HCT116 (cell line): ENCODE results near the gene MYO1B. TPM values are rescaled to one million over a fixed set of nuclear protein-coding genes. Genes with fewer than 3 reads are reported as not detected.

Experiments used
- ATAC-seq: fragments of 200-7000 bp; cut with Tn5 transposase; 2 replicates; pipeline ENCODE4 v1.9.1; 2020; ENCODE audit warnings: mild to moderate bottlenecking, moderate library complexity
- BruUV-seq: library from RNA; stranded (reverse); fragments of 400-500 nt; replicated peaks from 2 replicates; lab custom pipeline; 2021; lab: Mats Ljungman, UMichigan
- CTCF ChIA-PET: fragments of 300-600 bp; sonication (Branson Sonifier 250); formaldehyde crosslinking; loops from one replicate; lab custom pipeline; 2021; ENCODE audit warnings: antibody characterized with exemption; lab: Charles Lee
- POLR2A ChIA-PET: fragments of 300-600, 350-600 bp; sonication (Branson Sonifier 250); formaldehyde crosslinking; loops from one replicate; lab custom pipeline; 2021; ENCODE audit warnings: antibody characterized with exemption; lab: Charles Lee
- RAD21 ChIA-PET, 2 experiments: fragments of 300-600 bp; sonication (Branson Sonifier 250); formaldehyde crosslinking; loops; one replicate each; lab custom pipeline; 2023; ENCODE audit warnings: low total read pairs in 2 of 2; ENCODE audit not compliant: uncharacterized antibody in 2 of 2, unreplicated experiment in 2 of 2, low non-redundant PET in 1 of 2; lab: Charles Lee
- DNase-seq: peaks from one replicate; pipeline ENCODE4 v3.0.0-alpha.2; 2010; ENCODE audit warnings: low read depth, low spot score
- H2AFZ ChIP-seq: fragments of 200-600 bp; shearing (Covaris generic), sonication (generic); 2 replicates; pipeline ENCODE4 v1.6.1; 2017; ENCODE audit warnings: low read depth, mixed run types, mixed read lengths, antibody characterized with exemption, low read length; ENCODE audit not compliant: poor library complexity, severe bottlenecking
- H3K27ac ChIP-seq: 2 replicates; pipeline ENCODE4 v1.5.1; 2012; ENCODE audit warnings: low read depth, low read length
- H3K27me3 ChIP-seq: fragments of 200-600 bp; sonication (generic); 2 replicates; pipeline ENCODE4 v1.6.1; 2016; ENCODE audit warnings: mixed run types, low read length, mixed read lengths; ENCODE audit not compliant: insufficient read depth
- H3K36me3 ChIP-seq, 2 experiments: fragments of 200-500 bp in 1 of 2; fragments of 200-600 bp in 1 of 2; sonication (Bioruptor generic) in 1 of 2; sonication (generic) in 1 of 2; 2 replicates each; pipeline versions ENCODE4 v1.5.1 to v1.6.1; 2014 to 2016; ENCODE audit warnings: low read length in 2 of 2, inconsistent platforms in 1 of 2, mixed read lengths in 1 of 2, mixed run types in 1 of 2; ENCODE audit not compliant: insufficient read depth in 2 of 2, control insufficient read depth in 1 of 2
- H3K4me1 ChIP-seq, 2 experiments: fragments of 200-600 bp in 1 of 2; sonication (generic) in 1 of 2; 2 replicates each; pipeline versions ENCODE4 v1.5.1 to v1.6.1; 2012 to 2017; ENCODE audit warnings: low read length in 2 of 2, inconsistent platforms in 1 of 2, mild to moderate bottlenecking in 1 of 2, mixed read lengths in 1 of 2, mixed run types in 1 of 2, moderate library complexity in 1 of 2; ENCODE audit not compliant: insufficient read depth in 2 of 2, control insufficient read depth in 1 of 2
- H3K4me2 ChIP-seq: fragments of 200-600 bp; sonication (generic); 2 replicates; pipeline ENCODE4 v1.6.1; 2017; ENCODE audit warnings: mixed run types, low read length, mixed read lengths
- H3K4me3 ChIP-seq, 2 experiments: fragments of 200-600 bp in 1 of 2; sonication (generic) in 1 of 2; replicated peaks in 1 of 2; 2 replicates each; pipeline ENCODE4 v1.5.1; 2011 to 2016; ENCODE audit warnings: low read length in 2 of 2, control low read depth in 1 of 2, low read depth in 1 of 2, mild to moderate bottlenecking in 1 of 2, mixed read lengths in 1 of 2, mixed run types in 1 of 2
- H3K79me2 ChIP-seq: fragments of 200-600 bp; sonication (generic); 2 replicates; pipeline ENCODE4 v1.6.1; 2017; ENCODE audit warnings: mild to moderate bottlenecking, mixed run types, low read length, moderate library complexity, mixed read lengths; ENCODE audit not compliant: insufficient read depth
- H3K9ac ChIP-seq: fragments of 200-600 bp; sonication (generic); 2 replicates; pipeline ENCODE4 v1.6.1; 2016; ENCODE audit warnings: low read length, mixed read lengths
- H3K9me2 ChIP-seq: fragments of 200-600 bp; sonication (generic), shearing (Covaris generic); 2 replicates; pipeline ENCODE4 v1.6.1; 2017; ENCODE audit warnings: mixed run types, mild to moderate bottlenecking, moderate library complexity; ENCODE audit not compliant: insufficient read depth
- H3K9me3 ChIP-seq, 2 experiments: fragments of 200-500 bp in 1 of 2; fragments of 200-600 bp in 1 of 2; sonication (Bioruptor generic) in 1 of 2; sonication (generic) in 1 of 2; 2 replicates each; pipeline ENCODE4 v1.6.1; 2014 to 2017; ENCODE audit warnings: low read length in 2 of 2, mixed read lengths in 2 of 2, inconsistent platforms in 1 of 2, low read depth in 1 of 2, mild to moderate bottlenecking in 1 of 2, mixed run types in 1 of 2, moderate library complexity in 1 of 2; ENCODE audit not compliant: control insufficient read depth in 1 of 2, insufficient read depth in 1 of 2
- H4K20me1 ChIP-seq: fragments of 200-600 bp; sonication (generic), shearing (Covaris generic); 2 replicates; pipeline ENCODE4 v1.6.1; 2017; ENCODE audit warnings: mixed run types, mild to moderate bottlenecking, moderate library complexity; ENCODE audit not compliant: insufficient read depth
- EGR1 ChIP-seq: IDR thresholded peaks from 2 replicates; pipeline ENCODE4 v1.6.1; 2012; ENCODE audit warnings: low read depth
- ELF1 ChIP-seq: IDR thresholded peaks from 2 replicates; pipeline ENCODE4 v1.6.1; 2012; ENCODE audit warnings: low read depth, borderline replicate concordance
- EZH2 ChIP-seq: fragments of 200-600 bp; sonication (generic); IDR thresholded peaks from 2 replicates; pipeline ENCODE4 v1.6.1; 2017; ENCODE audit warnings: antibody characterized with exemption, mixed run types
- EZH2phosphoT487 ChIP-seq: fragments of 200-600 bp; IDR thresholded peaks from 2 replicates; pipeline ENCODE4 v1.6.1; 2018; ENCODE audit warnings: antibody characterized with exemption, borderline replicate concordance
- RAD21 ChIP-seq: IDR thresholded peaks from 2 replicates; pipeline ENCODE4 v1.6.1; 2012; ENCODE audit warnings: low read depth, mild to moderate bottlenecking
- SP1 ChIP-seq: IDR thresholded peaks from 2 replicates; pipeline ENCODE4 v1.6.1; 2012; ENCODE audit warnings: low read depth
- TCF7L2 ChIP-seq: IDR thresholded peaks from 2 replicates; pipeline ENCODE4 v1.7.0; 2011; ENCODE audit warnings: borderline replicate concordance, inconsistent platforms; ENCODE audit not compliant: insufficient read depth, insufficient read length; ENCODE audit errors: extremely low read depth
- ZFX ChIP-seq: fragments of 450-650 bp; IDR thresholded peaks from 2 replicates; pipeline ENCODE4 v1.6.1; 2017
- intact Hi-C: fragments of 100-400 bp; cut with micrococcal nuclease; formaldehyde crosslinking; loops from 2 replicates; pipeline ENCODE4 v1.10.0; 2022
- total RNA-seq: library from RNA; stranded (reverse); gene quantifications from one replicate; pipeline ENCODE4 v1.2.1, GENCODE V29; 2021; ENCODE audit not compliant: unreplicated experiment
- TF ChIP-seq, protein P1 (sequence below): IDR thresholded peaks from 2 replicates; pipeline ENCODE4 v1.6.1; 2011; ENCODE audit warnings: mild to moderate bottlenecking, low read length, moderate library complexity; ENCODE audit not compliant: insufficient replicate concordance; ENCODE audit errors: extremely low read depth

The MYO1B gene
- total RNA-seq, 1 experiment from 2014 or later: 51.7 TPM

DNA sequence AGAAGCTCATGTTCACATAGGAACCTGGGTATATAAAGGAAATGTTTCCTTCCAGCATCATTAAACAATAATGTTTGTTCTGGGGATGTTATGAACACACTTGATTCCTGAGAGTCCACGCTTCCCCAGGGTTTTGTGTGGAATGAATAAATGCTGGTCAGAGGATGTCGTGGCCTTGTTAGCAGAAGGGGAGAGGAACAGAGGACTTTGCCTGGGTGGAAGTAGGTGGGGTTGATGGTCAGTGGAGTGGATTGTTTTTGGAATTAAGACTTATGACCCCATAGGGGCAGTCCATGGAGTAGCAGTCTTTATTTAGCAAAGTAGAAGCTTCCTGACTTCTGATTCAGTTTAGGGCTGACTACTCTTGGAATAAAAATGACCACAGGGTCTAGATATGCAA is 139.6 kb downstream of the MYO1B start:
- H3K4me3 ChIP-seq: no peak overlapping the region
- peaks cover 5 to 8% of the 10 kb centered on the region in 2 experiments; a peak in 3 of 4 replicates for H3K36me3 ChIP-seq
- H3K27ac ChIP-seq: no peak overlapping the region
- RAD21 ChIA-PET: no interaction called here
- POLR2A ChIA-PET: no interaction called here
- CTCF ChIA-PET: interaction anchor here (1.7 kb wide), 1 partner anchor 333 kb away, joined by 3 read pairs; no protein-coding TSS in a partner anchor
- intact Hi-C loops: no loop called here
- no peak overlapping the region for H3K4me2 ChIP-seq
- H3K9me3 ChIP-seq: no peaks in the 10 kb centered on the region
- no peaks in the 10 kb centered on the region for H3K9me2 ChIP-seq
- TF ChIP-seq EZH2 (no peak), EZH2phosphoT487 (no peak), SP1 (no peak), TCF7L2 (no peak), ELF1 (no peak), ZFX (no peak), EGR1 (no peak), RAD21 (no peak)
- TF ChIP-seq, protein P1, sequence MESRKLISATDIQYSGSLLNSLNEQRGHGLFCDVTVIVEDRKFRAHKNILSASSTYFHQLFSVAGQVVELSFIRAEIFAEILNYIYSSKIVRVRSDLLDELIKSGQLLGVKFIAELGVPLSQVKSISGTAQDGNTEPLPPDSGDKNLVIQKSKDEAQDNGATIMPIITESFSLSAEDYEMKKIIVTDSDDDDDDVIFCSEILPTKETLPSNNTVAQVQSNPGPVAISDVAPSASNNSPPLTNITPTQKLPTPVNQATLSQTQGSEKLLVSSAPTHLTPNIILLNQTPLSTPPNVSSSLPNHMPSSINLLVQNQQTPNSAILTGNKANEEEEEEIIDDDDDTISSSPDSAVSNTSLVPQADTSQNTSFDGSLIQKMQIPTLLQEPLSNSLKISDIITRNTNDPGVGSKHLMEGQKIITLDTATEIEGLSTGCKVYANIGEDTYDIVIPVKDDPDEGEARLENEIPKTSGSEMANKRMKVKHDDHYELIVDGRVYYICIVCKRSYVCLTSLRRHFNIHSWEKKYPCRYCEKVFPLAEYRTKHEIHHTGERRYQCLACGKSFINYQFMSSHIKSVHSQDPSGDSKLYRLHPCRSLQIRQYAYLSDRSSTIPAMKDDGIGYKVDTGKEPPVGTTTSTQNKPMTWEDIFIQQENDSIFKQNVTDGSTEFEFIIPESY: no peak
- DNase-seq: no peak
- no peak overlapping the region for H3K9ac ChIP-seq
- H3K4me1 ChIP-seq: peaks cover 0 to 25% of the 10 kb centered on the region in 2 experiments; a peak in 3 of 4 replicates
- H3K27me3 ChIP-seq: no peaks in the 10 kb centered on the region
- no peak for ATAC-seq
- no peaks in the 10 kb centered on the region for H3K79me2 ChIP-seq
- no TSS peak for BruUV-seq
- no peaks in the 10 kb centered on the region for H4K20me1 ChIP-seq
- H2AFZ ChIP-seq: no peak overlapping the region
